OCI-LY1 (cell line): ENCODE data around the gene HAPLN2.

Source experiments
- EZH2 ChIP-seq: fragments of 200-600 bp; sonication (generic), shearing (Covaris generic); IDR thresholded peaks from 2 replicates; pipeline ENCODE4 v1.8.0; 2017; ENCODE audit warnings: borderline replicate concordance, mixed run types, mild to moderate bottlenecking, antibody characterized with exemption, low read length, moderate library complexity, mixed read lengths
- TF ChIP-seq, protein P1 (sequence below): fragments of 200-600 bp; sonication (generic), shearing (Covaris generic); IDR thresholded peaks from 2 replicates; pipeline ENCODE4 v1.5.1; 2017; ENCODE audit warnings: mild to moderate bottlenecking, antibody characterized with exemption, low read length, moderate library complexity, mixed read lengths

DNA sequence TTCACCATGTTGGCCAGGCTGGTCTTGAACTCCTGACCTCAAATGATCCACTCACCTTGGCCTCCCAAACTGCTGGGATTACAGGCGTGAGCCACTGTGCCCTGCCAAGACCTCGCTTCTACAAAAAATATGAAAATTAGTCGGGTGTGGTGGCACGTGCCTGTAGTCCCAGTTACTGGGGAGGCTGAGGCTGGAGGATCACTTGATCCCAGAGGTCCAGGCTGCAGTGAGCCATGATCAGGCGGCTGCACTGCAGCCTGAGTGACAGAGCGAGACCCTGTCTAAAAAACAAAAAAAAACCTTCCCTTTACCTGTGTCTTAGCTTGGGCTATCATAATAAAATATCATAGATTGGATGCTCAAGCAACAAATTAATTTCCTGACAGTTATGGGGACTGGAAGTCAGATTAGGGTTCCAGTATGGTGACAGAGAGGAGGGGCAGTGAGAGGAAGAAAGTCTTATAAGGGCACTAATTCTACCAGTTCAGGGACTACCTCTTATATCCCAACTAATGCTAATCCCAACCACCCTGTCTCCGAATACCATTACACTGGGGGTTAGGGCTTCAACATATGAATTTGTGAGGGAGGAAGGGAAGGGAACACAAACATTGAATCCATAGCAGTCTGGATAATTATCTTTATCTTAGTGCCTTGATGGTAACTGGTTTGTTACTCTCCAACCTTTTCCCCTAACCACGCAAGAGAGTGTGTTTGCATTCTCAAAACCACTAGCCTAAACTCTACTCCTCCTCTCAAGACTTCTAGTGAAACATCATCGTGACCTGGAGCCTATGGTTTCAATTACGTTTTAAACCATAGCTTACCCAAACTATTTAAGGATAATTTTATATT is 28.7 kb upstream of the HAPLN2 start:
- TF ChIP-seq, protein P1, sequence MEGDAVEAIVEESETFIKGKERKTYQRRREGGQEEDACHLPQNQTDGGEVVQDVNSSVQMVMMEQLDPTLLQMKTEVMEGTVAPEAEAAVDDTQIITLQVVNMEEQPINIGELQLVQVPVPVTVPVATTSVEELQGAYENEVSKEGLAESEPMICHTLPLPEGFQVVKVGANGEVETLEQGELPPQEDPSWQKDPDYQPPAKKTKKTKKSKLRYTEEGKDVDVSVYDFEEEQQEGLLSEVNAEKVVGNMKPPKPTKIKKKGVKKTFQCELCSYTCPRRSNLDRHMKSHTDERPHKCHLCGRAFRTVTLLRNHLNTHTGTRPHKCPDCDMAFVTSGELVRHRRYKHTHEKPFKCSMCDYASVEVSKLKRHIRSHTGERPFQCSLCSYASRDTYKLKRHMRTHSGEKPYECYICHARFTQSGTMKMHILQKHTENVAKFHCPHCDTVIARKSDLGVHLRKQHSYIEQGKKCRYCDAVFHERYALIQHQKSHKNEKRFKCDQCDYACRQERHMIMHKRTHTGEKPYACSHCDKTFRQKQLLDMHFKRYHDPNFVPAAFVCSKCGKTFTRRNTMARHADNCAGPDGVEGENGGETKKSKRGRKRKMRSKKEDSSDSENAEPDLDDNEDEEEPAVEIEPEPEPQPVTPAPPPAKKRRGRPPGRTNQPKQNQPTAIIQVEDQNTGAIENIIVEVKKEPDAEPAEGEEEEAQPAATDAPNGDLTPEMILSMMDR: no peak
- no peak for TF ChIP-seq EZH2
